Neural crest cell (in vitro differentiated cells): ENCODE results near the gene FUT9. TPM values are rescaled to one million over a fixed set of nuclear protein-coding genes. Genes with fewer than 3 reads are reported as not detected.

Experiments used
- DNase-seq: peaks from one replicate; pipeline ENCODE4 v3.0.0; 2021; ENCODE audit warnings: low read depth, mixed read lengths, low spot score
- H3K27ac Mint-ChIP-seq: one replicate; pipeline ENCODE4 v1.8.0; 2021; ENCODE audit warnings: mild to moderate bottlenecking, mixed read lengths; ENCODE audit not compliant: unreplicated experiment
- H3K27me3 Mint-ChIP-seq: 2 replicates; pipeline ENCODE4 v1.8.0; 2021; ENCODE audit warnings: low read depth, mild to moderate bottlenecking, mixed read lengths
- H3K36me3 Mint-ChIP-seq: 2 replicates; pipeline ENCODE4 v1.8.0; 2021; ENCODE audit warnings: low read depth, mild to moderate bottlenecking, mixed read lengths
- H3K4me1 Mint-ChIP-seq: 2 replicates; pipeline ENCODE4 v1.8.0; 2021; ENCODE audit warnings: mixed read lengths
- H3K4me3 Mint-ChIP-seq: one replicate; pipeline ENCODE4 v1.8.0; 2021; ENCODE audit warnings: mild to moderate bottlenecking, mixed read lengths
- H3K9me3 Mint-ChIP-seq: 2 replicates; pipeline ENCODE4 v1.8.0; 2021; ENCODE audit warnings: mixed read lengths
- total RNA-seq: library from RNA; stranded (reverse); gene quantifications from 2 replicates; pipeline ENCODE4 v1.2.1, GENCODE V29; 2021
- TF ChIP-seq, protein P1 (sequence below): fragments of 200-600 bp; sonication (generic); conservative IDR thresholded peaks from 2 replicates; pipeline ENCODE4 v1.5.0; 2021; ENCODE audit warnings: antibody characterized with exemption, mild to moderate bottlenecking

The FUT9 gene
- total RNA-seq, 1 donor from 2014 or later: 2.2 TPM

- H3K27ac Mint-ChIP-seq: no peak overlapping the region
- no peak for DNase-seq
- no peaks in the 10 kb centered on the region for H3K9me3 Mint-ChIP-seq
- no peaks in the 10 kb centered on the region for H3K27me3 Mint-ChIP-seq
- no peaks in the 10 kb centered on the region for H3K4me1 Mint-ChIP-seq
- no peaks in the 10 kb centered on the region for H3K36me3 Mint-ChIP-seq
- H3K4me3 Mint-ChIP-seq: no peak overlapping the region
- TF ChIP-seq, protein P1, sequence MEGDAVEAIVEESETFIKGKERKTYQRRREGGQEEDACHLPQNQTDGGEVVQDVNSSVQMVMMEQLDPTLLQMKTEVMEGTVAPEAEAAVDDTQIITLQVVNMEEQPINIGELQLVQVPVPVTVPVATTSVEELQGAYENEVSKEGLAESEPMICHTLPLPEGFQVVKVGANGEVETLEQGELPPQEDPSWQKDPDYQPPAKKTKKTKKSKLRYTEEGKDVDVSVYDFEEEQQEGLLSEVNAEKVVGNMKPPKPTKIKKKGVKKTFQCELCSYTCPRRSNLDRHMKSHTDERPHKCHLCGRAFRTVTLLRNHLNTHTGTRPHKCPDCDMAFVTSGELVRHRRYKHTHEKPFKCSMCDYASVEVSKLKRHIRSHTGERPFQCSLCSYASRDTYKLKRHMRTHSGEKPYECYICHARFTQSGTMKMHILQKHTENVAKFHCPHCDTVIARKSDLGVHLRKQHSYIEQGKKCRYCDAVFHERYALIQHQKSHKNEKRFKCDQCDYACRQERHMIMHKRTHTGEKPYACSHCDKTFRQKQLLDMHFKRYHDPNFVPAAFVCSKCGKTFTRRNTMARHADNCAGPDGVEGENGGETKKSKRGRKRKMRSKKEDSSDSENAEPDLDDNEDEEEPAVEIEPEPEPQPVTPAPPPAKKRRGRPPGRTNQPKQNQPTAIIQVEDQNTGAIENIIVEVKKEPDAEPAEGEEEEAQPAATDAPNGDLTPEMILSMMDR: no peak
Observed at GRCh38 chr6:96186516-96187195, 170.9 kb downstream of the FUT9 start.

DNA sequence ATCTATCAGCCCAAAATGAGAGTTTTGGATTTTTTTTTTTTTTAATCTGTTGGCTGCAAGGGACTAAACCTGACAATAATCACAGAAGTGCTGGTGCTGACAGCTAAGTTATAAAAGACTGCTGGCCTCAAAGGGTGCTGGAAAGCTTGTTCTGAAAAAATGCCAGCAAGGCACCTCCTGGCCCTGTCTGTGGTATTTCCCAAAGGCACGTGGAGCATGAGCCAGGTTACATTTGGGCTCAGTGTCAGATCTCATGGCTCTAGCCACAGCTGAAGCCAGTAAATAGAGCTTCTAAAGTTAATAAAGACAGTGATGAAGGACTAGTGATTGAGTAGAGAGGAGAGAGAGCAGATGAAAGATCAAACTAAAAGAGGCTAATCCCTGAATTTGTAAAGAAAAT is 178.9 kb downstream of the FUT9 start:
- H3K4me1 Mint-ChIP-seq: no peaks in the 10 kb centered on the region
- no peak overlapping the region for H3K27ac Mint-ChIP-seq
- H3K36me3 Mint-ChIP-seq: no peaks in the 10 kb centered on the region

GRCh38 chr6:96195272-96195671 is 179.5 kb downstream of the FUT9 start:
- Mint-ChIP-seq H3K9me3 (no peaks in the 10 kb centered on the region), H3K27ac (no peak overlapping the region), H3K27me3 (no peaks in the 10 kb centered on the region), H3K4me1 (no peaks in the 10 kb centered on the region), H3K36me3 (no peaks in the 10 kb centered on the region), H3K4me3 (no peak overlapping the region)
- DNase-seq: no peak
- TF ChIP-seq, protein P1: no peak

More for the DNA sequence above, 178.9 kb downstream of the FUT9 start:
- no peak for DNase-seq
- no peak overlapping the region for H3K4me3 Mint-ChIP-seq
- no peaks in the 10 kb centered on the region for H3K9me3 Mint-ChIP-seq
- H3K27me3 Mint-ChIP-seq: no peaks in the 10 kb centered on the region
- TF ChIP-seq, protein P1: no peak

GRCh38 chr6:96196633-96197032 is 180.9 kb downstream of the FUT9 start:
- TF ChIP-seq, protein P1: no peak
- Mint-ChIP-seq H3K36me3 (no peaks in the 10 kb centered on the region), H3K27me3 (no peaks in the 10 kb centered on the region), H3K4me1 (no peaks in the 10 kb centered on the region), H3K27ac (no peak overlapping the region), H3K4me3 (no peak overlapping the region), H3K9me3 (no peaks in the 10 kb centered on the region)
- DNase-seq: no peak

GRCh38 chr6:96197241-96197640 is 181.5 kb downstream of the FUT9 start:
- TF ChIP-seq, protein P1: no peak
- no peaks in the 10 kb centered on the region for H3K9me3 Mint-ChIP-seq
- H3K36me3 Mint-ChIP-seq: no peaks in the 10 kb centered on the region
- no peak for DNase-seq
- H3K27me3 Mint-ChIP-seq: no peaks in the 10 kb centered on the region
- no peaks in the 10 kb centered on the region for H3K4me1 Mint-ChIP-seq
- no peak overlapping the region for H3K27ac Mint-ChIP-seq
- no peak overlapping the region for H3K4me3 Mint-ChIP-seq
